ENCODE data around the gene OR2AJ1.

- TF ChIP-seq CTCF (IDR thresholded peaks at IDR 0.05; ENCODE audit: poor library complexity, severe bottlenecking): no peak
- TF ChIP-seq, protein P1, sequence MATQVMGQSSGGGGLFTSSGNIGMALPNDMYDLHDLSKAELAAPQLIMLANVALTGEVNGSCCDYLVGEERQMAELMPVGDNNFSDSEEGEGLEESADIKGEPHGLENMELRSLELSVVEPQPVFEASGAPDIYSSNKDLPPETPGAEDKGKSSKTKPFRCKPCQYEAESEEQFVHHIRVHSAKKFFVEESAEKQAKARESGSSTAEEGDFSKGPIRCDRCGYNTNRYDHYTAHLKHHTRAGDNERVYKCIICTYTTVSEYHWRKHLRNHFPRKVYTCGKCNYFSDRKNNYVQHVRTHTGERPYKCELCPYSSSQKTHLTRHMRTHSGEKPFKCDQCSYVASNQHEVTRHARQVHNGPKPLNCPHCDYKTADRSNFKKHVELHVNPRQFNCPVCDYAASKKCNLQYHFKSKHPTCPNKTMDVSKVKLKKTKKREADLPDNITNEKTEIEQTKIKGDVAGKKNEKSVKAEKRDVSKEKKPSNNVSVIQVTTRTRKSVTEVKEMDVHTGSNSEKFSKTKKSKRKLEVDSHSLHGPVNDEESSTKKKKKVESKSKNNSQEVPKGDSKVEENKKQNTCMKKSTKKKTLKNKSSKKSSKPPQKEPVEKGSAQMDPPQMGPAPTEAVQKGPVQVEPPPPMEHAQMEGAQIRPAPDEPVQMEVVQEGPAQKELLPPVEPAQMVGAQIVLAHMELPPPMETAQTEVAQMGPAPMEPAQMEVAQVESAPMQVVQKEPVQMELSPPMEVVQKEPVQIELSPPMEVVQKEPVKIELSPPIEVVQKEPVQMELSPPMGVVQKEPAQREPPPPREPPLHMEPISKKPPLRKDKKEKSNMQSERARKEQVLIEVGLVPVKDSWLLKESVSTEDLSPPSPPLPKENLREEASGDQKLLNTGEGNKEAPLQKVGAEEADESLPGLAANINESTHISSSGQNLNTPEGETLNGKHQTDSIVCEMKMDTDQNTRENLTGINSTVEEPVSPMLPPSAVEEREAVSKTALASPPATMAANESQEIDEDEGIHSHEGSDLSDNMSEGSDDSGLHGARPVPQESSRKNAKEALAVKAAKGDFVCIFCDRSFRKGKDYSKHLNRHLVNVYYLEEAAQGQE (IDR thresholded peaks at IDR 0.05; ENCODE audit: borderline replicate concordance): no peak
- TF ChIP-seq POLR2AphosphoS5 (IDR thresholded peaks at IDR 0.05): no peak
Measured at GRCh38 chr1:247923941-247924340, 748 bp upstream of the OR2AJ1 start.
